Measurements from ENCODE around the gene CCNK. TPM values are rescaled to one million over a fixed set of nuclear protein-coding genes. Genes with fewer than 3 reads are reported as not detected.
A peak's percentile ranks its signal among the peaks of the same experiment; 100 is the strongest.

CCNK gene
- polyA plus RNA-seq, 2 of the 4 experiments (the other 2 are of a cell fraction), result 22.7 to 46.6 TPM

DNA sequence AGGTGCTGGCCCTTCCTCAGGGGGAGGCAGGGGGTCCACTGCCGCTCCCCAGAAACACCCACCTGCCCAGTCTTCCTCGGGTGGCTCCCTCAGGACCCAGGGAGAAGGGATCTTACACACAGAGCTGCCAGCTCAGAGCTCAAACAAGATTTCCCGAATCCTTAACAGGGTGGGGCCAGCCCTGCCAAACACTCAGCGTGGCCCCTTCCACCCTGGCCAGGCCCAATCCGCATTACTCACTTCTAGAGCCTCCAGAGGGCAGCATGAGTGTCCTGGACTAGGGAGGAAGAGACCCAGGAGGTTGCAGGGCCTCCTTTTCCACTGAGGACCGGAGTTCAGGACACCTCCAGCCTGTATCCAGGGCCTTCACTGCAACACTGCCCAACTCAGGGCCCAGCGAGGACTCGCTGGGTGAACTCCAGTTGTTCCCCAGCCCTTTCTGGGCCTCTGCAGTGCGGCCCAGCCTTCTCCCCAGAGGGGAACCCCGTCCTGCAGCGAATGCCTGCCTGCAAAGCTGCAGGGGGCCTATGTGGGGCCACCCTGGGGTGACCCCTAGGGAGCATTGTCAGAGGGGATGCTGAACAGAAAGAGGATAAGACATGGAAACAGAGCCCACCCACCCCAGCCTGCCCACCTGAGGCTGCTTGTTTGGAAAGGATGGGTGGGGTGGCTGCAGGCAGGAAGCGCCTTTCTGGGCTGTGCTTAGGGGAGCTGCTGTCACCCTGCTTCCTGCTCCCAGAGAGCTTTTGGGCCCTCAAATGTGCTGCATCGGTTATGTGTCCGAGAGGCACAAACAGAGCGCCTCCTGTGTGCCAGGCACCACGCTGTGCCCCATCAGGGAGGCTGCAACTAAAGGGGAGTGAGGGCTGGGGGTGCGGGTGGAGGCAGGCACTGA is 43.8 kb downstream of the CCNK start (continued):
- TF ChIP-seq KDM5A (IDR thresholded peaks at IDR 0.05) (no peak), ESRRA (IDR thresholded peaks at IDR 0.05; ENCODE audit: borderline replicate concordance, low read length) (no peak), RAD21 (conservative IDR thresholded peaks at IDR 0.05 in 1 of 2, IDR thresholded peaks at IDR 0.05 in 1 of 2) (peak; percentile 61 to 65), RFX5 (IDR thresholded peaks at IDR 0.05) (no peak), PBX3 (IDR thresholded peaks at IDR 0.05) (no peak), FOXS1 (CRISPR knock-in tag; IDR thresholded peaks at IDR 0.05) (no peak)
- TF ChIP-seq, protein P1, sequence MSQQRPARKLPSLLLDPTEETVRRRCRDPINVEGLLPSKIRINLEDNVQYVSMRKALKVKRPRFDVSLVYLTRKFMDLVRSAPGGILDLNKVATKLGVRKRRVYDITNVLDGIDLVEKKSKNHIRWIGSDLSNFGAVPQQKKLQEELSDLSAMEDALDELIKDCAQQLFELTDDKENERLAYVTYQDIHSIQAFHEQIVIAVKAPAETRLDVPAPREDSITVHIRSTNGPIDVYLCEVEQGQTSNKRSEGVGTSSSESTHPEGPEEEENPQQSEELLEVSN (IDR thresholded peaks at IDR 0.05; ENCODE audit: borderline replicate concordance, low read depth), result no peak

GRCh38 chr14:99525699-99526080 is 44.5 kb downstream of the CCNK start:
- no peak for FAIRE-seq
- Histone ChIP-seq H3K4me1 (peaks cover 57% of the 10 kb centered on the region), H3K4me2 (peak overlapping the region; percentile 84; the same call in 1 of the 3 replicates), H3K4me3 (no peak overlapping the region), H3K9me3 (no peaks in the 10 kb centered on the region), H3K27ac (peak overlapping the region in 1 of 2 experiments; percentile 90; a peak in 3 of 6 replicates)
- TF ChIP-seq HOXA7 (CRISPR knock-in tag; IDR thresholded peaks at IDR 0.05) (no peak), MAX (IDR thresholded peaks at IDR 0.05) (no peak), EHF (CRISPR knock-in tag; IDR thresholded peaks at IDR 0.05) (no peak), CBX2 (IDR thresholded peaks at IDR 0.05; ENCODE audit: borderline replicate concordance, low read depth) (no peak), HDAC2 (IDR thresholded peaks at IDR 0.05) (no peak), TFCP2L1 (CRISPR knock-in tag; IDR thresholded peaks at IDR 0.05) (no peak), KDM5A (IDR thresholded peaks at IDR 0.05) (no peak), ZNF302 (CRISPR knock-in tag; IDR thresholded peaks at IDR 0.05) (no peak), FOXS1 (CRISPR knock-in tag; IDR thresholded peaks at IDR 0.05) (no peak), NR3C1 (IDR thresholded peaks at IDR 0.05) (no peak), RARB (CRISPR knock-in tag; IDR thresholded peaks at IDR 0.05) (no peak), EHMT2 (IDR thresholded peaks at IDR 0.05; ENCODE audit: low read depth) (no peak), POLR2AphosphoS2 (conservative IDR thresholded peaks at IDR 0.05; ENCODE audit: low read length) (no peak)
- TF ChIP-seq, protein P2, sequence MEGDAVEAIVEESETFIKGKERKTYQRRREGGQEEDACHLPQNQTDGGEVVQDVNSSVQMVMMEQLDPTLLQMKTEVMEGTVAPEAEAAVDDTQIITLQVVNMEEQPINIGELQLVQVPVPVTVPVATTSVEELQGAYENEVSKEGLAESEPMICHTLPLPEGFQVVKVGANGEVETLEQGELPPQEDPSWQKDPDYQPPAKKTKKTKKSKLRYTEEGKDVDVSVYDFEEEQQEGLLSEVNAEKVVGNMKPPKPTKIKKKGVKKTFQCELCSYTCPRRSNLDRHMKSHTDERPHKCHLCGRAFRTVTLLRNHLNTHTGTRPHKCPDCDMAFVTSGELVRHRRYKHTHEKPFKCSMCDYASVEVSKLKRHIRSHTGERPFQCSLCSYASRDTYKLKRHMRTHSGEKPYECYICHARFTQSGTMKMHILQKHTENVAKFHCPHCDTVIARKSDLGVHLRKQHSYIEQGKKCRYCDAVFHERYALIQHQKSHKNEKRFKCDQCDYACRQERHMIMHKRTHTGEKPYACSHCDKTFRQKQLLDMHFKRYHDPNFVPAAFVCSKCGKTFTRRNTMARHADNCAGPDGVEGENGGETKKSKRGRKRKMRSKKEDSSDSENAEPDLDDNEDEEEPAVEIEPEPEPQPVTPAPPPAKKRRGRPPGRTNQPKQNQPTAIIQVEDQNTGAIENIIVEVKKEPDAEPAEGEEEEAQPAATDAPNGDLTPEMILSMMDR (IDR thresholded peaks at IDR 0.05), result no peak
- TF ChIP-seq, protein P3, sequence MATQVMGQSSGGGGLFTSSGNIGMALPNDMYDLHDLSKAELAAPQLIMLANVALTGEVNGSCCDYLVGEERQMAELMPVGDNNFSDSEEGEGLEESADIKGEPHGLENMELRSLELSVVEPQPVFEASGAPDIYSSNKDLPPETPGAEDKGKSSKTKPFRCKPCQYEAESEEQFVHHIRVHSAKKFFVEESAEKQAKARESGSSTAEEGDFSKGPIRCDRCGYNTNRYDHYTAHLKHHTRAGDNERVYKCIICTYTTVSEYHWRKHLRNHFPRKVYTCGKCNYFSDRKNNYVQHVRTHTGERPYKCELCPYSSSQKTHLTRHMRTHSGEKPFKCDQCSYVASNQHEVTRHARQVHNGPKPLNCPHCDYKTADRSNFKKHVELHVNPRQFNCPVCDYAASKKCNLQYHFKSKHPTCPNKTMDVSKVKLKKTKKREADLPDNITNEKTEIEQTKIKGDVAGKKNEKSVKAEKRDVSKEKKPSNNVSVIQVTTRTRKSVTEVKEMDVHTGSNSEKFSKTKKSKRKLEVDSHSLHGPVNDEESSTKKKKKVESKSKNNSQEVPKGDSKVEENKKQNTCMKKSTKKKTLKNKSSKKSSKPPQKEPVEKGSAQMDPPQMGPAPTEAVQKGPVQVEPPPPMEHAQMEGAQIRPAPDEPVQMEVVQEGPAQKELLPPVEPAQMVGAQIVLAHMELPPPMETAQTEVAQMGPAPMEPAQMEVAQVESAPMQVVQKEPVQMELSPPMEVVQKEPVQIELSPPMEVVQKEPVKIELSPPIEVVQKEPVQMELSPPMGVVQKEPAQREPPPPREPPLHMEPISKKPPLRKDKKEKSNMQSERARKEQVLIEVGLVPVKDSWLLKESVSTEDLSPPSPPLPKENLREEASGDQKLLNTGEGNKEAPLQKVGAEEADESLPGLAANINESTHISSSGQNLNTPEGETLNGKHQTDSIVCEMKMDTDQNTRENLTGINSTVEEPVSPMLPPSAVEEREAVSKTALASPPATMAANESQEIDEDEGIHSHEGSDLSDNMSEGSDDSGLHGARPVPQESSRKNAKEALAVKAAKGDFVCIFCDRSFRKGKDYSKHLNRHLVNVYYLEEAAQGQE (IDR thresholded peaks at IDR 0.05), result no peak
- DNase-seq (ENCODE audit: low read depth in 1 of 2, low spot score in 1 of 2), result no peak
- 80% methylated on average over 2 of the region's 12 CpGs for WGBS (ENCODE audit: missing lambda C conversion rate)
- ChIA-PET CTCF (interaction anchor here (0.7 to 8.7 kb wide), 21 partner anchors 9 to 421 kb away, joined by 3 to 105 read pairs (median 8); no protein-coding TSS in a partner anchor), POLR2A (no interaction called here)
- ATAC-seq, result no peak
